ENCODE measurements around the gene SEL1L. TPM values are rescaled to one million over a fixed set of nuclear protein-coding genes. Genes with fewer than 3 reads are reported as not detected.
A peak's percentile ranks its signal among the peaks of the same experiment; 100 is the strongest.
"Not testable (repeated sequence)": the region's sequence is repeated elsewhere in the genome, so short reads cannot be mapped to it uniquely, and the experiment has no call there.

SEL1L gene
- polyA plus RNA-seq, 2 of the 4 experiments (the other 2 are of a cell fraction), result 25.9 to 43.2 TPM

- no peak for ATAC-seq
- CTCF ChIA-PET, result interaction anchor here (1.0 to 1.8 kb wide), 2 partner anchors 8 to 20 kb away, joined by 4 to 5 read pairs; no protein-coding TSS in a partner anchor
- no peak overlapping the region for H3K4me2 ChIP-seq
These were observed 61.4 kb downstream of the SEL1L start for GRCh38 chr14:81472096-81472800.

GRCh38 chr14:81471062-81471461, 62.6 kb downstream of the SEL1L start:
- H3K9me3 ChIP-seq, result no peaks in the 10 kb centered on the region
- POLR2A ChIA-PET, result no interaction called here
- H3K27ac ChIP-seq, result no peak overlapping the region
- ATAC-seq (no peak), DNase-seq (ENCODE audit: low read depth in 1 of 2, low spot score in 1 of 2) (no peak), FAIRE-seq (no peak)
- TF ChIP-seq HOXB5 (CRISPR knock-in tag; IDR thresholded peaks at IDR 0.05), result no peak
- no peak overlapping the region for H3K4me3 ChIP-seq
- WGBS (ENCODE audit: missing lambda C conversion rate), result 70% methylated on average over 7 of the region's 7 CpGs
- CTCF ChIA-PET, result interaction anchor here (0.8 kb wide), 1 partner anchor 202 kb away, joined by 3 read pairs; no protein-coding TSS in a partner anchor
- no peaks in the 10 kb centered on the region for H3K4me1 ChIP-seq
- no peak overlapping the region for H3K4me2 ChIP-seq

More at GRCh38 chr14:81472096-81472800, 61.4 kb downstream of the SEL1L start:
- WGBS (ENCODE audit: missing lambda C conversion rate), result 83% methylated on average over 3 of the region's 3 CpGs
- TF ChIP-seq NPAS2 (CRISPR knock-in tag; IDR thresholded peaks at IDR 0.05; ENCODE audit: borderline replicate concordance), result no peak
- no peak for TF ChIP-seq CHD4 (IDR thresholded peaks at IDR 0.05; ENCODE audit: borderline replicate concordance)
- no peak for TF ChIP-seq JUN (IDR thresholded peaks at IDR 0.05)
- TF ChIP-seq FOSL2 (IDR thresholded peaks at IDR 0.05), result no peak
- no peak for TF ChIP-seq FOSL2 (CRISPR knock-in tag; IDR thresholded peaks at IDR 0.05)
- no peak overlapping the region for H3K27ac ChIP-seq
- POLR2A ChIA-PET, result no interaction called here
- no peak overlapping the region for H3K4me3 ChIP-seq
- DNase-seq (ENCODE audit: low read depth in 1 of 2, low spot score in 1 of 2), result no peak
- FAIRE-seq, result no peak
- H3K9me3 ChIP-seq, result no peaks in the 10 kb centered on the region
- H3K4me1 ChIP-seq, result no peaks in the 10 kb centered on the region

GRCh38 chr14:81470557-81470826, 63.2 kb downstream of the SEL1L start:
- H3K9me3 ChIP-seq; ATAC-seq; H3K27ac ChIP-seq; H3K4me1 ChIP-seq; FAIRE-seq; POLR2A ChIA-PET; DNase-seq (ENCODE audit: low read depth in 1 of 2, low spot score in 1 of 2); H3K4me2 ChIP-seq; H3K4me3 ChIP-seq: not testable (repeated sequence)
- CTCF ChIA-PET, result interaction anchor here (0.8 kb wide), 1 partner anchor 201 kb away, joined by 3 read pairs; no protein-coding TSS in a partner anchor
- WGBS (ENCODE audit: missing lambda C conversion rate), result 96% methylated on average over 5 of the region's 5 CpGs

GRCh38 chr14:81466854-81467253, 66.8 kb downstream of the SEL1L start:
- ChIA-PET CTCF (interaction anchor here (2.5 to 6.4 kb wide), 3 partner anchors 12 to 470 kb away, joined by 11 to 112 read pairs (median 60); no protein-coding TSS in a partner anchor), POLR2A (no interaction called here)
- 87% methylated on average over 5 of the region's 5 CpGs for WGBS (ENCODE audit: missing lambda C conversion rate)
- H3K27ac ChIP-seq, result no peak overlapping the region
- no peak overlapping the region for H3K4me3 ChIP-seq
- no peaks in the 10 kb centered on the region for H3K4me1 ChIP-seq
- no peaks in the 10 kb centered on the region for H3K9me3 ChIP-seq
- H3K4me2 ChIP-seq, result no peak overlapping the region
- TF ChIP-seq MAX (IDR thresholded peaks at IDR 0.05) (no peak), KDM5A (IDR thresholded peaks at IDR 0.05) (no peak), FOSB (CRISPR knock-in tag; IDR thresholded peaks at IDR 0.05) (no peak), ELK1 (IDR thresholded peaks at IDR 0.05; ENCODE audit: low read depth, low read length) (no peak)
- no peak for FAIRE-seq
- no peak for ATAC-seq
- no peak for DNase-seq (ENCODE audit: low read depth in 1 of 2, low spot score in 1 of 2)

- TF ChIP-seq HMGXB4 (CRISPR knock-in tag; IDR thresholded peaks at IDR 0.05; ENCODE audit: borderline replicate concordance) (no peak), CBX2 (IDR thresholded peaks at IDR 0.05; ENCODE audit: borderline replicate concordance, low read depth) (no peak), CHD4 (IDR thresholded peaks at IDR 0.05; ENCODE audit: borderline replicate concordance) (no peak)
- H3K9me3 ChIP-seq, result no peaks in the 10 kb centered on the region
- CTCF ChIA-PET, result interaction anchor here (0.6 to 6.4 kb wide), 11 partner anchors 11 to 469 kb away, joined by 3 to 112 read pairs (median 11); no protein-coding TSS in a partner anchor
- no peak overlapping the region; the same call in 2 of the 3 replicates for H3K4me2 ChIP-seq
- no peak overlapping the region for H3K4me3 ChIP-seq
- peak overlapping the region in 1 of 2 experiments; percentile 82; a peak in 2 of 6 replicates for H3K27ac ChIP-seq
- DNase-seq (ENCODE audit: low read depth in 1 of 2, low spot score in 1 of 2) (no peak), ATAC-seq (no peak), FAIRE-seq (no peak)
- H3K4me1 ChIP-seq, result no peaks in the 10 kb centered on the region
- 72% methylated on average over 13 of the region's 13 CpGs for WGBS (ENCODE audit: missing lambda C conversion rate)
- POLR2A ChIA-PET, result interaction anchor here (0.9 kb wide), 1 partner anchor 247 kb away, joined by 3 read pairs; no protein-coding TSS in a partner anchor
These were observed 68.0 kb downstream of the SEL1L start for GRCh38 chr14:81465507-81466228.

GRCh38 chr14:81465003-81465392, 68.7 kb downstream of the SEL1L start:
- FAIRE-seq, result not testable (repeated sequence)
- WGBS (ENCODE audit: missing lambda C conversion rate), result 30% methylated on average over 11 of the region's 11 CpGs
- POLR2A ChIA-PET, result interaction anchor here (1.1 to 1.4 kb wide), 3 partner anchors 195 to 246 kb away, joined by 4 to 7 read pairs (median 7); partner anchors contain the start of gene GTF2A1

More at GRCh38 chr14:81465003-81465392, 68.7 kb downstream of the SEL1L start:
- peak in 1 of 2 experiments; percentile 35; a peak in 3 of 6 replicates for ATAC-seq
- Histone ChIP-seq H3K4me2 (peak overlapping the region; percentile 58), H3K27ac (peak overlapping the region; percentile 71 to 82), H3K4me3 (peak overlapping the region; percentile 41)
- not testable (repeated sequence) for H3K4me1 ChIP-seq; H3K9me3 ChIP-seq; DNase-seq (ENCODE audit: low read depth in 1 of 2, low spot score in 1 of 2)
- CTCF ChIA-PET, result interaction anchor here (0.6 to 6.4 kb wide), 38 partner anchors 8 to 510 kb away, joined by 3 to 112 read pairs (median 5); partner anchors contain the start of gene TSHR
